GM11168 (cell line): ENCODE measurements around the gene DIDO1.
"Not testable (repeated sequence)": the region's sequence is repeated elsewhere in the genome, so short reads cannot be mapped to it uniquely, and the experiment has no call there.

Source experiments
- in situ Hi-C: fragments of 300-500 bp; cut with MboI; formaldehyde crosslinking; loops from one replicate; pipeline ENCODE4 v1.12.0; 2022; ENCODE audit warnings: low sequenced_read_pairs; ENCODE audit not compliant: unreplicated experiment

DIDO1 gene

DNA sequence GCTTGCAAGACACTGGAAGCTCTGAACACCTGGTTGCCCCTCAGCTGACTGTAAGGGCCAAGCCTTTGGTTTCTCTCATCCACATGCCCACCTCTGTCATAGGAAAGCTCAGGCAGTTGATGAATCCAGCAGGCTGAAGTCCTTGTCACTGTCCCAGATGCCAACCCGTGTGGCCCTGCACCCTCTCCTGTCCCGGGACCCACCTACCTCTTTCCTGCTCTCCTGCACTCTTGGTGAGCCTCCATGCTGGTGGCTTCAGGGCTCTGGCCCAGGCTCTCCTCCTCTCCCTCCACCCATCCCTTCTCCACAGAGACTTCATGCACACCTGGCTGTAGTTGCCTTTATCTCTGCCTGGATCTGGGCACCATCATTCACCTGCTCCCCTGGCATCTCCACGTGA is 7.7 kb upstream of the DIDO1 start:
- in situ Hi-C loops: no loop called here

DNA sequence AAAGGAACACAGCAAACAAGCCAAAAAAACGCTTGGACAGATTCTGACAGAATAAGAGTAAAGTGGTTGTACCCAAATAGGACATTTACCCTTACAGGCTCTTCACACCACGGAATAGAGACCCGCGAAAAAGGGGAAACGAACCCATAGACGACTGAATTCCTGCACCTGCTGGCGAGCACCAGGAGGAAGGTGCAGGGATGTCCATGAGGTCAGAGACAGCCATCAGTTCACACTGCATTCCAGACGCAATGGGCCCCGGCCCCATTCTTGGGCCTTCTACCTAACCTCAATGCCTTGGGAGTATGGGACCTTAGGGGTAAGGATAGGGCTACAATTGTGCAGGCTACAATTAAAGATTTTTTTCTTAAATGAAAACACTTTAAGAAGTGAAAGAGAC is 5.2 kb upstream of the DIDO1 start:
- in situ Hi-C loops: no loop called here

DNA sequence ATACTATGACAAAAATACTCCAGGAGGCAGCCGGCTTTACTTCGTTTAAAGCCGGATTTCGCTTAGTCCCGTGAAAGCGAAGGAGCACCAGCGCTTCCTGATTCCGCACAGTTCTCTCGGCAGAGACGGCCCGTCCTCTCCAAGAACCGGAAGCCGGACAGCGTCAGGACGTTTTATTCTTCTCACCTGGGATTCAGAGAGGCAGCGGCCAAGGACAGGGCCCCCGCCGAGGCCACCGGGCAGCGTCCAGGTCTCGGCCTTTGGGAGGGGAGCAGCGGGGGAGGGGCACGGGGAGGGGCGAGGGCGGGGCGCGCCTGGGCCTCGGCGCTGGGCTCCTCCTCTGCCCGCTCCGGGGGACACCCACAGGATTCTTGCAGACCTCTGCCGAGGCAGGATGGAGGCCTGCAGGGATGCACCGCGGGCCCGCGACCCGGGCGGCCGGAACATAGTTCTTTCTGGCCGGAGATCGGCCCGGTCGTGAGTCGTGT is 2.8 kb upstream of the DIDO1 start:
- in situ Hi-C loops: no loop called here

DNA sequence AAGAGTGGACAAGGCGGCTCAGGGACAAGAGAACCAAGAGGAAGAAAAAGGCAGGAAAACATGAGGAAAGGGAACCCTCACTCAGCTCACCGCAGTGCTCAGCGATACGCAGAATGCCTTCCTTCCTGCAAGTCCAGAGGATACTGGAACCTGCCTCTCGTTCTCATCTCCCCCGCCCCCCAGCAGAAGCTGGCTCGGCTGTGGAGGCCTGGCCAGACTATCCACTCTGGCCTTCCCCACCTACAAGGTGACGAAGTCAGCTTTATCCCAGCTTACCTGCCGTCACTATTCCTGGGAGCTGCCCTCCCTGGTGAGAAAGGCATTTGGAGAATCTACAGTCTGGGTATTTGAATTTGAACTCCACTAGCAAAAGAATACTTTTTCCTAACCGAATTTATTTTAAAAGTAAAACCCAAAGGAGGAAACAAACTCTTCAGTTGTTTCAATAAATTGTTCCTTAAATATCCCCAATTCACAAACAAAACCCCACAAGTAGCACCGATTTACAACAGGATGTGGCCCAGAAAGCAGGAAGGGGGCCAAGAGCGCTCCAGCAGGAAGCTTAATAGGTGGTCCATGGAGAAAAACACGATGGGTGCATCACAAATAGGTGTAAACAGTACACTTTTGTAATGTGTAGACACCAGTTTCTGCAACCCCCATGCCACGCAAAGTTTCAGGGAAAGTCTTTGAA is 2.1 kb upstream of the DIDO1 start:
- in situ Hi-C loops: no loop called here

DNA sequence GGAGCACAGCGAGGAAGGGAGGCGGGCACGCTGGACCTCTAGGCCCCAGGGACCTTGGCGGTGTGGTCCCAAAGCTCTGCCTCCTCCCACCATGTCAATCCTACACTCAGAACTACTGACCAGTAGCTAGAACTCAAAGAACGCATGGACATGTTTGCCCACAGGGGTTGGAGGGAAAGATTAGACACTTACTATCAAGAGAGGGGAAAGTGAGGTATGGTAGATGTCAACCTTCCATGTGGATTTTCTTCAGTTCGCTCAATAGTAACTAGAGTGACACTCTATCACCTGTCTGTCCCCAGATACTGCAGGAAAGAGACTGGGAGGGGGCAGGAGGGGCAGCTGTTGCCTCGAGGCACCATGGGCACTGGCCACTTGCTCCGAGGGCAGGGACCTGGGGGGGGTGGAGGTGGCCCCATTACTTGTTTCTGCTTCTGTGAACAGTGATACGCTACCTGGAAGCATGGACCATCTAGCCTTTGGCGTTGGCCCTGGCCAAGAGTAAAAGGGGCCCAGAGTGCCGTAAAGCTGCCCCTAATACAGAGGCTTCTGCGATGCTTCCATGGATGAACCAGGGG is 912 bp upstream of the DIDO1 start:
- in situ Hi-C loops: no loop called here

DNA sequence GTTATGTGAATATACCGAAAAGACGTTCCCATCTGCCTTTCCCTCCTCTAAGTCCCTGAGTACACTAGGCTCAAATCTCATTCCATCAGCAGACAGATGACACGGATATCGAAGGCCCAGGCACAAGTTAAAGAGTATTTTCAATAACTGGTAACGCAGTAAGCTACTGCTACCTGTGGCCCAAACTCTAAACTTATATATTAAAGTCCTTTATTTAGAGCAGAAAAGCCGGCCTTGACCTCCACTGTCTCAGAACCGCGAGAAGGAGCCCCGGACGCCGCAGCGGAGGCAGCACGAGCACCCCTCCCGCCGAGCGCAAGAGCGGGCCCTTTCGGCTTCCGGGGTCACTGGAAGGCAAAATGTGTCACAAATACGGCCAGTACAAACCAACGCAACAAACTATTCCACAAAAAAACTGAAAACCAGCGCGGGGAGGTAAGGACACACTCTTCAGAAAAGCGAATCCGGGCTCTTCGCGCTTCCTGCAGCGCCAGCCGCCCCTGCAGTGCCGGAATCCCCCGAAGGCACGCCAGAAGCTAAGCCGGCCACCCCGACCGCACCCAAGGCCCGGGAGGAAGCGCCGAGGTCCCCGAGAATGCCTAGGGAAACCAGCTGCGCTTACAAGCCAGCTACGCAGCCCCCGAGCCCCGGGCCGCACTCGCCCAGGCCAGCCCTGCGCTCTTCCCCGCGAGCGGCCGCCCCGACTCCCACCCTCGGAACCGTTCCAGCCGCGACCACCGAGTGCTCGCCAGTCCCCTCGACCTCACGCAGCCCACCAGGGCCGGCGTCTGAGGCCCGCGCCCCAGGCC is 681 bp downstream of the DIDO1 start:
- in situ Hi-C loops: no loop called here

DNA sequence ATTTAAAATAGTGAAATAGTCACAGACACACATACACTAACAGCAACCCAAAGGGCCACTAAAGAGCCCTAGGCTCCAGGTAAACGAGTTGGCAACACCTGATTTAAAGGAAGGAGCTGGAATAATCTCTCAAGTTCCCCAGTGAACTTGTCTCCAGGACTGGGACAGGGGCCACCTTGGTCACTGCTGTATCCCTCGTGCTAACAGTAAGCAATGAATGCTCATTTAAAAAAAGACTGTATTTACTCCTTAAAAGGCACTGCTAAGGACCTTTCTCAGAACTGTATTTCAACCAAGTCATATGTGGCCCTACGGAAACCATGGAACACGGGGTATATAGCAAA is 1.3 kb downstream of the DIDO1 start:
- in situ Hi-C loops: no loop called here

DNA sequence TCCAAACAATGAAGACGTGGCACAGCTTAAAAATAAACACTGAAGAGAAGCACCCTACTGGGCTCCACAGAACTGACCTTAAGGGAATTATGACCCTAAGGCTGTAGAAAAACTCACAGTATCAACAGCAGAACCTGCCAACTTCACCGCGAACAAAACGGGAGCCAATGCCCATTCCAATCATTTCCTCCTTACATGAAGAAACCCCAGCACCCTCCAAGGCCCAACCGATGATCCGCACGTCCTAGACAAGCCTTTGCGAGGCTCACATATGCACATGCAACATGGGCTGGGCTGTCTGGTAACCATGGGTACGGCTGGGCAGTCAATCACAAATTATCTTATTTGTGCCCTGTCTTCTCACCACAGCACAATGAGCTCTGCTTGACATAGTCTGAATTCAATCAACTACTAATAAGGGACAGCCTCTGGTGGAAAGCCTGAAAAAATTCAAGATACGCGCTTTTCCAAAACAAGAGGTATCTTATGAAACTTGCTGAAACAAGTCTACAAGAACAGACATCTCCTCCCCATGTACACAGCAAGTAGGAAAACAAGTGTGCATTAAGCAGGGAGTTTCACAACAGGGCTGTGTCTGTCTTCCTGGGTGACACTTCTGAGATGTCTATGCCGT is 1.7 kb downstream of the DIDO1 start:
- in situ Hi-C loops: no loop called here

DNA sequence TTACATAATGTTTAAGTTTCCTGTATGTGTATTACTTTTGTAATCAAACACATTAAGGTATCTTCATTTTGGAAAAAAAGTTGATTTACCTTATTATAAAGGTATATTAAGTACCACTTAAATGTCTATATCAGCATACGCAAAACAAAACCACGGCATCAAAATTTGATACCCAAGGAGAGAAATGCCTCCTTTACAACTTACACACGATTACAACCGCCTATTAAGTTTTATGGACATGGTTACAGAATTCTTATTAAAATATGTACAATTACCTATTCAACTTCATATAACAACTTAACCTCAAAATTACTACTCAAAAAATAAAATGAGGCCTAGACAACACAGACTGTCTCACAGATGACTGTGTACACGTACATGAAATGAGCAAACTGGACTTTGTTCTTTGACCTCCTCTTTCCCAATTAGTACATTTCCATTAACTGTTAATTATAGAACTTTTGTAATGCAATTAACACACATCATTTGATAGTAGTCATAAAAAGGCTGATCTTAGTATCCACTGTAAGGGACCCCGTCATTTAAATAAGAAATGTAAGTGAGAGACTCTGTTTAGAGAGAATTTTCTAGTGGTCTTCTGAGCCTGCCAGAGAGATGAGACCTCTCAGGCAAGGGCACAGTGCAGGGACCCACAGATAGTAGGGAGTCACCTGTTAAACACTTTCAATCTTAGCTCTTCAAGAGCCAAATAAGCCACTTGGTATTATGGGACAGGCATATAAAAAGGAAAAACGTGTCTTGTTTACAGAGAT is 2.5 kb downstream of the DIDO1 start:
- in situ Hi-C loops: no loop called here

DNA sequence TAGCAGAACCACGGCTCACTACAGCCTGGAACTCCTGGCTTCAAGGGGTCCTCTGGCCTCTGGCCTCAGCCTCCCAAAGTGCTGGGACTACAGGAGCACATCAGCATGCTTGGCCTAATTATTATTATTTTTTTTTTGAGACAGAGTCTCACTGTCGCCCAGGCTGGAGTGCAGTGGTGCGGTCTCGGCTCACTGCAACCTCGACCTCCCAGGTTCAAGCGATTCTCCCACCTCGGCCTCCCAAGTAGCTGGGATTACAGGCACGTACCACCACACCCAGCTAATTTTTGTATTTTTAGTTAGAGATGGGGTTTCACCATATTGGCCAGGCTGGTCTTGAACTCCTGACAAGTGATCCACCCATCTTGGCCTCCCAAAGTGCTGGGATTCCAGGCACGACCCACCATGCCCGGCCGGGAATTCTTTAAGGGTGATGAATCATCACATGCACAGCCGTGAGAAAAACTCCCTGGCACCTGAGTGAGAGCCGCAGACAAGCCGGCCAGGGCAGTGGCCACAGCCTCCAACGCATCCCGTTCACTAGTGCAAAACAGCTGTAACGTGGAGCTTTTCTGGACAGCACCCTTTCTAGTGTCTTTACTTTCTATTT is 3.1 kb downstream of the DIDO1 start:
- in situ Hi-C loops: not testable (repeated sequence)

DNA sequence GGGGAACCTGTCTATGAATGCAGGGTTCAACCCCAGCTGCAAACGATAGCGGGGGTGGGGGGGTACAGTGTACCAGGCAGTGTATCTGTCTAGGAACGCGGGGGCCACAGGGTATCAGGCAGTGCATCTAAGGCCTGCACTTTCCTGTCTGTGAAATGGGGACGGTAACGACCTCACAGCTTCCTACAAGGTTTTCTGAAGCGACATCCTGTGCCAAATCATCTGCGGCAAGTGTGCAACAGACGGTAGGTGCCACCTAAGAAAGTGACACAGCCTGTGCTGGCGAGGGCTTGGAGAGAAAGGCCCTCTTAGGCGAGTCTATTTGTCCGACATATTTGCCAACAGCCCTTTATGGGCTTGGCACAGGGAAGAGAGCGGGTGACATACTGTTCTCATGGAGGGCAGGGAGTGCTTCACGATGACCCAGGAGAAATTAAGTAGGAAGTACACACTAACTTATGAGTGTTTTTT is 3.8 kb downstream of the DIDO1 start:
- in situ Hi-C loops: no loop called here

DNA sequence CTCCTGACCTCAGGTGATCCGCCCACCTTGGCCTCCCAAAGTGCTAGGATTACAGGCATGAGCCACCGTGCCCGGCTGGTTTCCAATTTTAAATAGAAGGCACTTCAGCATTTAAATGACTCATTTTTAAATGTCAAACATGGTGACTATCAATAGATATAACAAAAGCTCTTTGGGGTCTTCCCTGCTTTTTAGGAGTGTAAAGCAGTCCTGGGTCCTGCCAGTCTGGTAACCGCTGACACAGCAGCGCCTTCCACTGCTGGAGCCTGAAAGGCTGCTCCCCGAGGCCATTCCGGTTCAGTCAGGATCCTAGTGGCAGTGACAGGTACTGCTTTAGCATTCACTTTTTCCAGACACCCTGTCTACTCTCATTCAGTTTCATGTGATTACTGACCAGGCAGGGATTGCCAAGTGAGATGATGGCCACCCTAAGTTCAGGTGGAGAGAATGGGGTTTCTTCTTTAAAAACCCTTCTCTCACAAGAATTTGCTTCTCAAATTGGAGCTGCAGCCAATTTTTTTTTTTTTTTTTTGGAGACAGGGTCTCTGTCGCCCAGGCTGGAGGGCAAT is 5.1 kb downstream of the DIDO1 start:
- in situ Hi-C loops: no loop called here

DNA sequence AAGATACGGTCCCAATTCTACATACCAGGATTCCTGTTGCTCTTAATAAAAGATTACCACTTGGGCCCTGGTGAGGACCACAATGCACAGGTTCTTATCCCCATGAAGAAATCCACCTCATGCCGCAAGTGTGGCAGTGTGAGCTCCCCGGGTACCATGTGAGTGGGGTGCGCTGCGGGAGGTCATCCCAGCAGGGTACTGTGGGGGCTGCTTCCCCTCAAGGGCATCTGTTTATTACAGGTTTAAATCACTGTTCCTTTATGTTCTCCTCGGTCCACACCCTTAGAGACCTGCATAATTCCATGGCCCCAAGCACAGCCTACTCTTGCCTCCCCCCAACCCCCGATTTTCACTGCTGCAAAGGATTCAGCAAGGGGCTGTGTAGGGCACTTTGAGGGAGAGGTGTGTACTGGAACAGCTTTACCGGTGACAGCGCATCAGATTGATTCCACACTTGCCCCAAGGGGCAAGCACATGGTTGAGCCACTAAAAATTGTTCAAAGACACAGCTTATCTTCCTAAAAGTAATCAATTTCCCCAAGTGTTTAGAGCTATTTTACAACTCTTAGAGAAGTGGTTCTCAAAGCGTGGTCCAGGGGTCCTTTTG is 6.2 kb downstream of the DIDO1 start:
- in situ Hi-C loops: no loop called here

DNA sequence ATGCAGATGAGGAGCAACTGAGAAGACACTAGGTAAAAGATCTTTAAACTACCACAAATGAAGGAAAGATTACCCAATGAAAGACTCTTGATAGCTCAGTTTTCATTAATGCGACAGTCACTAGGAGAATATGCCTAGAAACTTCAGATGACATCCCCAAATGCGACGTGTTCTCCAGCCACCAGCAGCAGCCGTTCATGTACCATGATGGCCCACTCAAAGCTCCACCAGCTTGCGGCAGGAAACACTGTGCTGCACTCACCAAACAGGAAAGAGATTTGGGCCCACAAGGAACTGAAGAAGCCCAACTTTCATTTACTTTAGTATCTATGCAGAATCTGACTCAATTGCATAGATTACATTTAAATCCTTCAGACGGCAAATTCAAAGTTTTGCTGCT is 7.5 kb downstream of the DIDO1 start:
- in situ Hi-C loops: no loop called here

DNA sequence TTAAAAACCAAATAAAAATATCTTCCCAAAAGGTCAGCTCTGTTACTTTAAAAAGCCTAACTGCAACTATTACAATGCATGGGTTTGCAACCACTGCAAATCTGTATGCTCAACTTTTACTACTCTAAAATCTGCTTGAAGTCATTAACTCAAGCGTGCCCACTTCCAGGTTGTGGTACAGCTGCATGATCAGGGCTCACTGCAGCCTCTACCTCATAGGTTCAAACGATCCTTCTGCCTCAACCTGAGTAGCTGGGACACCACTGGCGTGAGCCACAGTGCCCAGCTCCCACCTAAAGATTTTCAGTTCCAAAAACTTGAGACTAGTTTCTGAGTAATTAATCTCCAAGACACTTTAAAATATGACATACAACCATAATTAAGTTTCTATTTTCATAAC is 8.2 kb downstream of the DIDO1 start:
- in situ Hi-C loops: no loop called here

DNA sequence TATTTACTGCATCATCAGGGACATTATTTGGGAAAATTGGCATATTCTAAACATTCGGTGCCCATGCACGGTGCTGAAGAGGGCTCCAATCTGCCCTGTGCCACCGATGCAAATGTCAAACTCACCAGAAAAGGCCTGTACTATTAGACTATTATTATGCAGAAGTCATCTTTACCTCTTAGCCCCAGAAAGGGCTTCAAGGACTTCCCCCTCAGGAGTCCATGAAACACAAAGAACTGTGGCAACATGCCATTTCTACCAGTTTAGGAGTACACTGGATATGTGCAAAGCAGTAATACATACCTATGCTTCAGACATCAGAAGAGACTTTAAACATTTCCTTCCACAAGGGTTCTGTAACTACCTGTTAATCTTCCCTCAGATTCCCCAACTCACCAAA is 8.6 kb downstream of the DIDO1 start:
- in situ Hi-C loops: no loop called here

DNA sequence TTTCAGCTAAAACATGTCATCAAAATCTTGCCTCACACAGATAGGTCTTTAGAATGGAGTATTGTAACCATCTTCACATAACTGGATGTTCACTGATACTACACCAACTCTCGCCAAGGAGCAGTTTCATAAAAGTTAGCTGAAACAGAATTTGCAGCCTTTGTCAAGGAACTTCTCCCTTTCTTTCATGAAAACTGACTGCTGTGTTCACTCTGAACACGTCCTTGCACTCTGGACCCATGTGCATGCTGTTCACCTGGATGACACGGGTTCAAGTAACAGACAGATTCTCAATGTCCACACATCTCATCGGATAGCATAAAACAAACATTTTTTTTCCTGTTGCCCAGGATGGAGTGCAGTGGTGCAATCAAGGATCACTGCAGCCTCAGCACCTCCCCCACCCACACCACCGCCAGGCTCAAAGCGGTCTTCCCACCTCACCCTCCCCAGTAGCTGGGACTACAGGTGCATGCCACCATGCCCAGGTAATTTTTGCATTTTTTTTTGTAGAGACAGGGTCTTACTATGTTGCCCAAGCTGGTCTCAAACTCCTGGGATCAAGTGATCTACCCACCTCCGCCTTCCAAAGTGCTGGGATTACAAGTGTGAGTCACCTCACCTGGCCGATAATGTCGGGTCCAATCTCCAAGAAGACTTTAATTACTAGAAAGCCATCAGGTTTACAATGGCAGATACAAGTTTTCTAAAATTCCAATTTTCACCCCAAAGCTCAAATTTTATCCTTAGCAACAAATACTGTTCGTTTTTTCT is 9.4 kb downstream of the DIDO1 start:
- in situ Hi-C loops: no loop called here

DNA sequence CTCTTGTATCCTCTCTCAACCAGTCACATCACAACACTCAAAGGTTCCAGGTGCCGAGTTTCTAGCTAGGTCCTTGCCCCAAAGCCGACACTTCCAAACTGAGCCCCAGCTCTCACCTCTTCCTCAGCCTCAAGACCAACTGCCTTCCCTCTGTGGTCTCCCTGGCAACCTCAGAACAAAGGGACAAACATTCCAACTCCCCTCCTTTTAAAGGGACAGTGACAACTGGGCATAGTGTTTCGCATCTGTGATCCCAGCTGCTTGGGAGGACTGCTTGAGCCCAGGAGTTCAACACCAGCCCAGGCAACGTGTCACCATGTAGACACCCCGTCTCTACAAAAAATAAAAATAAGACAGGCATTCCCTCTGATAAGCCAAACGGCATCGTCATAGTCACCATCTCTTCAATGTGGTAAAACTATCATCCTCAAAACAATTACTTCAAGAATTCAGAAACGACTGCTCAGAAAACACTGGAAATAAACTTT is 11.3 kb downstream of the DIDO1 start:
- in situ Hi-C loops: no loop called here
